Coronary artery (tissue), 2 donors: ENCODE measurements around the gene CACNA2D3.

Experiments
- DNase-seq: peaks from one replicate; pipeline ENCODE4 v3.0.0-alpha.2; 2017; ENCODE audit warnings: low spot score
- H3K27ac ChIP-seq, 2 donors: fragments of 200-600 bp; sonication (generic); one replicate each; pipeline ENCODE4 v1.5.1; 2016 to 2019
- H3K4me3 ChIP-seq: fragments of 200-600 bp; sonication (generic); 2 replicates; pipeline ENCODE4 v1.5.1; 2016; ENCODE audit warnings: mild to moderate bottlenecking, moderate library complexity
- CTCF ChIP-seq: fragments of 200-600 bp; sonication (generic); IDR thresholded peaks from one replicate; pipeline ENCODE4 v1.5.1; 2019; ENCODE audit warnings: antibody characterized with exemption

Gene CACNA2D3

DNA sequence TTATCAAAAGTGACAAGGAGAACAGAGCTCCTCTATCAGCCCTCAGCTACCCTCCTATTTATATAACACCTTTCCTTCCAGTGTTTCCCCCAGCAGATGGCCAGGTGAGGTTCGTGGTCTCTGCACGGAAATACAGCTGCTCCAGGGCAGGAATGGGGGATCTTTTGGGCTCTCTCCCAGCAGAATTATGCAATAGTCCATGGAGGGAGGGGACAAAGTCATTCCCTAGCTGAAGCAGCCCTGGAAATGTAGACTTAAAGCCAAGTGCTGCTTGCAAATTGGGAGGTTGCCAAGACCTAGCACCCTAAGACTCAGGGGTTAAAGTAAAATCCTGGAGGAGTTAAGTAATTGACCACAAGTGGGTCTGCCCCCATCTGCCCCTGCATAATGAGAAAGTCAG lies 549.2 kb downstream of the CACNA2D3 start:
- TF ChIP-seq CTCF: no peak
- no peak overlapping the region for H3K4me3 ChIP-seq
- no peak for DNase-seq
- no peak overlapping the region for H3K27ac ChIP-seq

GRCh38 chr3:54676087-54676486 lies 553.7 kb downstream of the CACNA2D3 start:
- no peak overlapping the region for H3K4me3 ChIP-seq
- no peak for TF ChIP-seq CTCF
- no peak for DNase-seq
- no peak overlapping the region for H3K27ac ChIP-seq

GRCh38 chr3:54681706-54682105 lies 559.4 kb downstream of the CACNA2D3 start:
- no peak for TF ChIP-seq CTCF
- no peak overlapping the region for H3K27ac ChIP-seq
- no peak overlapping the region for H3K4me3 ChIP-seq
- no peak for DNase-seq

- no peak for DNase-seq
- Histone ChIP-seq H3K4me3 (no peak overlapping the region), H3K27ac (no peak overlapping the region)
- no peak for TF ChIP-seq CTCF
Observed at GRCh38 chr3:54685213-54685612, 562.9 kb downstream of the CACNA2D3 start.

- no peak overlapping the region for H3K27ac ChIP-seq
- TF ChIP-seq CTCF: no peak
- DNase-seq: no peak
- no peak overlapping the region for H3K4me3 ChIP-seq
Observed at GRCh38 chr3:54691289-54691771, 569.0 kb downstream of the CACNA2D3 start.

DNA sequence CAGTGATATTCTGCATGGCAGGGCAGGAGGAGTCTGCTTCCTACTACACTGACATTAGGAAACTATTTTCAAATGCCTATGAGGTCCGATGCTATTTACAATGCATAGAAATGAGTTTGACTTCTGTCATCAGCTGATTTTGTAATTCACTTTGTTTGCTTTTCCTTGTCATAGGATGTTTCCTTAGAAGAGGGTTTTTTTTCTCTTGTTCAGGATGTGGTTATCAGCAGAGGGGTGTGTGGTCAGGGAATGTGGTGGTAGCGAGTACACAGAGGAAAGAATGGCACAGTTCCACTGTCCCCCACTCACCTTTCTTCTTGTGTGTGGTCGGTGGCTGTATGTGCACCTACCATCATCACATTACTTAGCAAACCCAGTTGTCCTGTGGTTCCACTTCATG lies 574.0 kb downstream of the CACNA2D3 start:
- TF ChIP-seq CTCF: no peak
- Histone ChIP-seq H3K27ac (no peak overlapping the region), H3K4me3 (no peak overlapping the region)
- DNase-seq: no peak

GRCh38 chr3:54698054-54698453 lies 575.7 kb downstream of the CACNA2D3 start:
- Histone ChIP-seq H3K27ac (no peak overlapping the region), H3K4me3 (no peak overlapping the region)
- DNase-seq: no peak
- no peak for TF ChIP-seq CTCF
